GM18511 (cell line): Measurements from ENCODE around the gene ANKRD1.
"Not testable (repeated sequence)": the region's sequence is repeated elsewhere in the genome, so short reads cannot be mapped to it uniquely, and the experiment has no call there.

ENCODE experiments used
- ATAC-seq: cut with Tn5 transposase; IDR thresholded peaks from one replicate; pipeline ENCODE4 v1.9.1; 2021; ENCODE audit warnings: mild to moderate bottlenecking, moderate library complexity; ENCODE audit not compliant: unreplicated experiment

The ANKRD1 gene

DNA sequence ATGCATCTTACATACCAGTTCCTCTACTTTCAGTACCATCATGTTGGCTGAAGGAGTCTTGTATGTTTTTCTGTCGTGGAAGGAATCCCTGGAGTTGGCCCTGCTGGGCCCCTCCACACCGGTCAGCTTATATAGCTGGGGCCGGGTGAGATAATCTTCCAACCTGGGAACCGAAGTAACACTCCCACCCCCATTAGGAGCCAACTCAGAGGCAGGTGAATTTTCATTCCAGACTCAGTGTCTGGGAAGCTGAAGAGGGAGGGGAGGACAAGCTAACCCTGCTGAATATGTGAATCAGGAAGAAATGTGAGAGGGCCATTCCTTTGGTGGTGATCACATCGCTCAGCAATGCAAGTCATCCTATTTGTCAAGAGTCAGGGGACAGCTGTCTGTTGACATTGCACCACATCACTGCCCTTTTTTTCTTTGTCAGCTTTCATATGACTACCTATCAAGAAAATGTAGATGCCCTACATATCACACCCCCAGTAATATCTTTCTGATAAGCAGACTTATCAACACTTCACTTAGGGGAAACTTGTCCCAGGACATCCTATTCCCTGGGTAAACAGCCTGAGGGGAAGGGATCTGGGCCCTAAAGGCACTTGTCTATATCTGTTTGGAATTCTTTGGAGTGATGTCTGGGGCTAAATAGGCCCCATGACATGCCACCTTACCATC lies at the start of gene ANKRD1:
ANKRD1 (minus strand) TSS at position 102 of the 681 bp plus-strand sequence; CDS start at position 42, 60 bp downstream.
- ATAC-seq = no peak

GRCh38 chr10:90969947-90970673 lies 49.2 kb upstream of the ANKRD1 start:
- no peak for ATAC-seq

DNA sequence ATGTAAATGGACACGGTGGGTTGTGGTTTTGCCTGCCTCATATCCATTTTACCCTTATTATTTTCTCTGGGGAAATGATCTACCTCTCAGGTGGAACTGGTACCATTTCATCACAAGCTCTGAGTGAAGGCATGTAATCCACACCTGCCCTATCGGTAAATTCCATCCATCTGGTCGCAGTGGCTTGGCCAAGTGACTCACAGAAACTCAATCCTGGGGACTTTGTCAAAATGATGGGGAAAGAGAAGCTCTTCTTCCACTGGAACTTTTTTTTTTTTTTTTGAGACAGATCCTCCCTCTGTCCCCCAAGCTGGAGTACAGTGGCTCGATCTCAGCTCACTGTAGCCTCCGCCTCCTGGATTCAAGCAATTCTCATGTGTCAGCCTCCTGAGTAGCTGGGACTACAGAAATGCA lies 48.2 kb upstream of the ANKRD1 start:
- ATAC-seq = no peak

DNA sequence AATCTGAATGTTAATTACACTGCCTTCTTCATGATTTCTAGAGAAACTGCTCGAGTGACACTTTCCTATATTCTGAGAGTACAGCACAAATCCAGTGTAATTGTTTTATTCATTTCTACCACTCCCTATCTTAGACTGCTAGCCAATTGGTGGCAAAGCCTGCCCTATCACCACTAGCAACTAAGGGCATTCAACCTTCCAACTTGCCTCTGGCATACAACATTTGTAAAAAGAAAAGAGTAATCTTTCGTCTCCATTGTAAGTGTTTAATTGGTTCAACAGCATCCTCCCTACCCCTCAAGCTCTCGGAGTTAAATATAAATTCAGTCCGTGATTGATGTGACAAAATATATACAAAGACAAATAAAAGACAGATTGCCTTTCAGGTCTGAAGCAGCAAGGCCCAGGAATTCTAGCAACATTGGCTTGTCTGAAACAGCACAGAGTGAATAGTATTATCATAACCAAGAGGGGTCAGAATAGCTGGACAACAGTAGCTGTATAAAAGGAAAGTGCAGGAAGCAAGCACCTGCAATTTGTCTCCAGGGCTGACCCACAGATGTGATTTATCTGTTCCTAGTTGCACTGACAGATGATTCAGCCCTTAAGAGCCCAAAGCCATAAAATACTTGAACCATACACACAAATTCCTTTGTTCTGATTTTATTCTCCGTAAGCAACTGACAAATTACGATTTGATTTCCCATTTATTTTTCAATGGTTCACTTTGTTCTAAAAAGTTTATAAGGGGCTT lies 47.6 kb upstream of the ANKRD1 start:
- no peak for ATAC-seq

- ATAC-seq = no peak
Observed at GRCh38 chr10:90967865-90968264, 47.0 kb upstream of the ANKRD1 start.

GRCh38 chr10:90966146-90966545 lies 45.3 kb upstream of the ANKRD1 start:
- ATAC-seq = no peak

DNA sequence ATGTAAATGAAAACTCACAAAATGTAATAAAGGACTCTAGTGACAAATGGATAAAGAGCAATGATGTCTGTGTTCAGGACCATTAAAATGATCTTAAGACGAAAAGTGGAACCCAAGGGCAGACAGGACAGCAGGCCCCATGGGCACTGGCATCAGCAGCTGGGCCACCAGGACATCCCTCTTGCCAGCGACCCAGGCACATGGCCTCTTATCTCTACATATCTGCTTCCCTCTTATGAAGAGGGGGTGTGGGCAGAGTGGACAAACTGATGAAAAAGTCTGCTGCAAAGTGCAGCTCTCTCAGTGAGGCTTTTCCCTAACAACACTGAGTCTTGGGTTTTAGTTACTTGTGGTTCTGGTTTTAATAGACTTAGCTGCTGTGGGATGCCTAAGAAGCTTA lies 44.8 kb upstream of the ANKRD1 start:
- no peak for ATAC-seq

DNA sequence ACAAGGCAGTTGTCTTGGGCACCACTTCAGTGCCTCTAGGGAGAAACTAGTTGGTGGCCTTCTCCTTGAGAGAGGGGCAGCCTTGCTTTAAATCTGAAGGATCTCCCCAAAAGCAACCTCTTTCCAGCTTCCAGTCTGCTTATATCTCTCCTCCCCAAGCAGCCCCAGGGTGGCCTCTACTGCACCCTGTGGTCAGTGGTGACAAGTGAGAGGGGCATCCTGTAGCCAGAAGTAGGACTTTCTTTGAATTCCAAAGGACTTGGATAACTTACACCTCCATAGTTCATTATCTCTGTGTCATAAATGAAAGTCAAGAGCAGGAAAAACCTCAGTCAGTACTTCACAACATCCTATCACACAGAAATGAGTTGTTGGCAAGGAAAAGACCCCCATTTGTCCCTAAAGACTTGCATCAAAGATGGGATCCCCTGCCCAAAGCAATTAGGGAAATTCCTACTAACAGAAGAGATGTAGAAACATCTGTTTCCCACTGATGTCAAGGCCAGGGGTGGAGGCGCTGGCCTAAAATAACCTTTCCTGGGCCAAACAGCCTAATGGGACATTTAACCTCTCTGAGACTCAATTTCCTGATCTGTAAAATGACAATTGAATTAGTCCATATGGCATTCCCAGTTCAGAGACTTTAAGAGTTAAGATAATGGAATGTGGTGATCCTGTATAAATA lies 44.0 kb upstream of the ANKRD1 start:
- no peak for ATAC-seq

DNA sequence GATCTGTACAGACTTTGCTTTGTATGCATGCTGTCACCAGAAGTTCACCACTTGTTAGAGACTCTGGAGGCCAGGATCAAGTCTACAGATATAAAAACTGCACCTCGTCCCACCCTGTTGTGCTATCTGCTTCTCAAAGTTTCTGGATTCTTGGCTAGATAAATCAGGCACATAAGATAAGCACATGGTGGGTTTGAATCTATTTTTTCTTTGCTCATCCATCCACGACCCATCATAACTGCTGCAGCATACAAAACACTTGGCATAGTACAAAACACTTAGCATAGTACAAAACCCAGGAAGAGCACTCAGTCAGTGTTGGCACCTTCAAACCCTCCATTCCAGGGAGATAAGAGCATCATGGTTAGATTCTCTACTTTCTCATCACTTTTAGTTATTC lies 42.4 kb upstream of the ANKRD1 start:
- ATAC-seq = no peak

DNA sequence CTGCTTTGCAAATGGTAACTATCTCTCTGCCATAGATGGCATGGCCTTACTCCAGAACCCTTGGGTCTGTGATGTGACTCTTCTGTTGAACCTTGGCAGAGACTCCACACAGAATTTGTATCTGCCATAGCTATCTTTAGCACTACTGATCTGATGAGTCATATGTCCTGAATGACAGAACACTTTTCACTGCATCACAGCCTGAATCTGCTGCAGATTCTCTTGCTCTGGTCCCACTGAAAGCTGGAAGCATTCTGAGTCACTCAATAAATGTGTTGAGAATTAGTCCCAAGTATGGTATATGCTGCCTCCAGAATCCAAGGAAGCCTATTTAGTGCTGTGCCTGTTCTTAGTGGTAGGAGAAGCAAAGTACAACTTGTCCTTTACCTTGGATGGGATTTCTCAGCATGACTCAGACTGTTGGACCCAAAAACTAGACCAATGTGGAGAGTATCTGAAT lies 39.5 kb upstream of the ANKRD1 start:
- peak; percentile 93 for ATAC-seq

DNA sequence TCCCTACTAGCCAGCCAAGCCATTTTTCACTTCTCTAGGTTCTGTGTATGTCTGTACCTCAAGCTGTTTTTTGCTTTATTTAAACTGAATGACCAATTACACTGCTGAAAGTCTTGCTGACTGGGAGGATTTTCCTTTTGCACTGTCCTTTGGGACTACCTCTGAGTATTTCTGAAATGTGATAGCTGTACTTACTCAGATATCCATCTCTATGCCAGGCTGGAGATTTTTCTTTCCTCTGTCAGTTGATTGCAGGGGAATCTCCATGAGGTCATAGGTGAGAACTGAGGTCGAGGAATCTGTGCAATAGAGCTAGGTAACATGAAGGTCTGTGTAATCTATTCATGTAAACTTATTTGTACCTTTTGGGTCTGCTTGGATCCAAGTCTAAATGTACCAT lies 38.9 kb upstream of the ANKRD1 start:
- peak; percentile 26 for ATAC-seq

DNA sequence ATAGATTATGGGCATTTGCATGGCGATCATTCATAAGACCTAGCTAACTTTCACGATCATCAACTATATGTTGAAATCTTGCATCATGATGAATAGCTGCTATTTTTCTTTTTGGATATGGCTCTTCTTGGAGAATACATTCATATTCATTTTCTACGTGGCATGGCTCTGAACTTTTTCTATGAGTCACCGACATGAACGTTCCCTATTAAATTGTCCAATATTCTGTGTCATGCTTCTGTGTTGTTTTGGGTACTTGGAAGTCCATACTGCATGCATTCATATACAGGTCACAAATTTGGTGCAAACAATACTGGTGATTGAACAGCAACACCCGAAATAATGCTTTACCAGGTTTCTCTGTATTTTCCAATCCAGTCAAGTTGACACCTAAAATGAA lies 37.9 kb upstream of the ANKRD1 start:
- ATAC-seq = no peak

DNA sequence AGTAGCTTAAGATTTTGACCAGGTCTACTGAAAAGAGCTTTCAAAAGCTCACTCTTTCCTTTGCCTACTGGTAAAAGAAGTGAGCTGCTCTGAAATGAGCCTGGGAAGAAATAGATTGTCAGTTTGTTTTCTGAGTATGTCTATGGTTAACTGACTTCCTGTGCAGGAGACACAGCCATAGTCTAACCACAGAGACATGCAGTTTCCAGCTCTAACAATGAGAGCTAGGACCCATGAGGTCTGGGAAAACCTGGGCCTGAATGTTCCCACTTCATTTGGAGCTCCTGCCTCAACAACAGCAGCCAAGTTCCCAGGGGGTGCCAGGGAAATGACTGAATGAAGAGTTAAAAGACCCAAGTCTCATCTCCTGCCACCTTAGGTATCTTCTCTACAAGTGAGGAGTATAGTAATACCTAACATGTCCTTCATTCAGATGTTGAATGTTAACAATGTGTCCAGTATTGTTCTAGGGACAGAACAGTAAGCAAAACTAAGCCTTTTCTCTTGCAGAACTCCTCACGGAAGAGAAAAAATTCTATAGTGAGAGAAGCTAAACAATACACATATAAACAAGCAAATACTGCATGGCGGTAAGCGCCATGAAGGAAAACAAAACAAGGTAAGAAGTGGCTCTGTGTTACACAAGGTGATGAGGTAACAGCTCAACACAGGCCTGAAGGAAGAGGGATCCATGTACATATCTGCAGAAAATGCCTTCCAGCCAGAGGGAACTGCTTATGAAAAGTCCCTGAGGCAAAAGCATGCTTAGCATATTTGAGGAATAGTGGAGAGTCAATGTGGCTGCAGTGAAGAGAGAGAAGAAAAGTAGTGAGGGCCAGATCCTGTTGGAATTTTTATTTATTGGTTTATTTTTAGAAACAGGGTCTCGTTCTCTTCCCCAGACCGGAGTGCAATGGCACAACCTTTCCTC lies 26.4 kb upstream of the ANKRD1 start:
- peak; percentile 93 for ATAC-seq

GRCh38 chr10:90945491-90946070 lies 24.7 kb upstream of the ANKRD1 start:
- no peak for ATAC-seq

GRCh38 chr10:90944749-90945148 lies 23.9 kb upstream of the ANKRD1 start:
- no peak for ATAC-seq

GRCh38 chr10:90942980-90943379 lies 22.1 kb upstream of the ANKRD1 start:
- ATAC-seq = not testable (repeated sequence)

DNA sequence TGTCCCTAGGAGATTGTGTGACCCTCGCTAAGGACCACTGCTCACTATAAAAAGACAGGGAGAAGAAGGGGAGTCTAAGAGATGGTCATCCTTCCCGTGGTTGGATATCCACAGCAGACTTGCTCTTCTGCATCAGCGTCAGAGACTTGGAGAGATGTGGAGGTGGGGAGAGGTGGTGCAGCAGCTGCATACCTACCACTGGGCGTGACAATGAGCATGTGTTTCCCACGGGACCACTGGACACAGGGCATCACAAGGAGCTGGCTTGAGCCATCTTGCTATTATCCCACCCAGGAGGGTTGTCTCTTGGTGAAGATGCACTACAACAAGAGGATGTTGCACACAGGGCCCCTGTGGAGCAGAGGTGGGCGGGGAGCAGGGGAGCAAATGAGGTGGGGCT lies 18.8 kb upstream of the ANKRD1 start:
- ATAC-seq = no peak

GRCh38 chr10:90939116-90939515 lies 18.2 kb upstream of the ANKRD1 start:
- no peak for ATAC-seq

- no peak for ATAC-seq
Observed at GRCh38 chr10:90937645-90938258, 16.9 kb upstream of the ANKRD1 start.
